ENCODE results near the gene C17orf67. TPM values are rescaled to one million over a fixed set of nuclear protein-coding genes. Genes with fewer than 3 reads are reported as not detected.
A peak's percentile ranks its signal among the peaks of the same experiment; 100 is the strongest.

Gene C17orf67
- total and polyA plus RNA-seq, 2 of the 13 experiments (the other 11 are each of a cell fraction or from before 2014, with no cell fraction given), result 0.41 to 0.86 TPM

DNA sequence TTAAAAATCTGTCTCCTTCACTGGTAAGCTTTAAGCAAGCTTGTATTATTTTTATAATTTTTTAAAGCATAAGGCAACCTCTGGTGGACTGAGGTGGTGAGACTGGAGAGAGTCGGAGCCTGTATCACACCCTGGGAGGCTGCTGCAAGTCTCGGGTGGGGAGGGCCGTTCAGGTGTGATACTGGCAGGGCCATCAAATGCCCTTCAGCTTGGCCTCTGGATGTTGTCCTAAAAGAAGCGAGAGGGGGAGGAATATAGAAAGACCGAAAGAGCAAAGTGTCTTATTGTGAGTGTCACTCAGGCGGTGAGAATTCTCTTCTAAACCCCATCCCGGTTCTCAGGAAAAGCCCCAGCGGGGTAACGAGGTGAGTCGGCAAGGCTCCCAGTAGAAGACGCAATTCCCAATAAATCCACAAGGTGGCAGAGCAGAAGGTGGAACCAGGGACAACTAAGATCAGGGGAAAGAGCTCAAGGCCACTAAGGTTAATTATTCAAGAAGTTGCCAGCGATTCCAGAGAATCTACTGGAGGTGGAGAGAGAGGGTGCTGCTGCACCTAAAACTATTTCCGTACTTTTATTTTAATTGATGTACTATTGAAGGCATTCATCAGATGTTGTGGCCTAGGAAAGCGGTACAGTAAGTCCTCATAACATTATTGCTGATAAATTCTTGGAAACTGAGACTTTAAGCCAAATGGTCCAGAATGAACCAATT lies 14.1 kb downstream of the C17orf67 start (continued):
- TF ChIP-seq, protein P1, sequence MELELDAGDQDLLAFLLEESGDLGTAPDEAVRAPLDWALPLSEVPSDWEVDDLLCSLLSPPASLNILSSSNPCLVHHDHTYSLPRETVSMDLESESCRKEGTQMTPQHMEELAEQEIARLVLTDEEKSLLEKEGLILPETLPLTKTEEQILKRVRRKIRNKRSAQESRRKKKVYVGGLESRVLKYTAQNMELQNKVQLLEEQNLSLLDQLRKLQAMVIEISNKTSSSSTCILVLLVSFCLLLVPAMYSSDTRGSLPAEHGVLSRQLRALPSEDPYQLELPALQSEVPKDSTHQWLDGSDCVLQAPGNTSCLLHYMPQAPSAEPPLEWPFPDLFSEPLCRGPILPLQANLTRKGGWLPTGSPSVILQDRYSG (CRISPR knock-in tag; IDR thresholded peaks at IDR 0.05), result no peak
- TF ChIP-seq NFE2 (CRISPR knock-in tag; IDR thresholded peaks at IDR 0.05), result no peak
- TF ChIP-seq ZNF691 (CRISPR knock-in tag; IDR thresholded peaks at IDR 0.05; ENCODE audit: borderline replicate concordance, low read depth), result 0 out of 2 replicates have a peak, but pooled peaks have one; percentile 38
- TF ChIP-seq ZC3H4 (CRISPR knock-in tag; IDR thresholded peaks at IDR 0.05; ENCODE audit: borderline replicate concordance), result no peak
- no peak for TF ChIP-seq GTF3A (CRISPR knock-in tag; conservative IDR thresholded peaks at IDR 0.05)
- TF ChIP-seq WIZ (CRISPR knock-in tag; IDR thresholded peaks at IDR 0.05), result no peak
- no peak for TF ChIP-seq CBX1 (IDR thresholded peaks at IDR 0.05; ENCODE audit: low read depth)
- TF ChIP-seq ZSCAN20 (CRISPR knock-in tag; IDR thresholded peaks at IDR 0.05; ENCODE audit: borderline replicate concordance), result no peak
- peak; percentile 61; the same call in 1 of the 2 replicates for TF ChIP-seq NCOA2 (CRISPR knock-in tag; IDR thresholded peaks at IDR 0.05)
- no peak for TF ChIP-seq ZNF350 (CRISPR knock-in tag; IDR thresholded peaks at IDR 0.05; ENCODE audit: borderline replicate concordance, low read depth)
- no peak for TF ChIP-seq ZNF18 (CRISPR knock-in tag; IDR thresholded peaks at IDR 0.05; ENCODE audit: insufficient replicate concordance)
- TF ChIP-seq NCOR1 (IDR thresholded peaks at IDR 0.05; ENCODE audit: borderline replicate concordance, low read length), result no peak
- no peak for TF ChIP-seq ZBTB1 (CRISPR knock-in tag; IDR thresholded peaks at IDR 0.05; ENCODE audit: borderline replicate concordance)
- no peak for TF ChIP-seq POLR2AphosphoS2 (IDR thresholded peaks at IDR 0.05; ENCODE audit: low read depth, low read length)
- TF ChIP-seq ZNF281 (CRISPR knock-in tag; IDR thresholded peaks at IDR 0.05; ENCODE audit: borderline replicate concordance), result peak; percentile 19; the same call in 1 of the 2 replicates
- TF ChIP-seq ETV6 (CRISPR knock-in tag; conservative IDR thresholded peaks at IDR 0.05), result no peak
- no peak for TF ChIP-seq CBX2 (IDR thresholded peaks at IDR 0.05; ENCODE audit: low read depth, low read length)
- TF ChIP-seq CBX2 (CRISPR knock-in tag; IDR thresholded peaks at IDR 0.05; ENCODE audit: low read depth), result no peak
- no peak for TF ChIP-seq MLX (CRISPR knock-in tag; IDR thresholded peaks at IDR 0.05)
- no peak for TF ChIP-seq ZNF20 (CRISPR knock-in tag; IDR thresholded peaks at IDR 0.05)
- no peak for TF ChIP-seq ZNF746 (CRISPR knock-in tag; IDR thresholded peaks at IDR 0.05)
- peak; percentile 57; the same call in 1 of the 2 replicates for TF ChIP-seq YEATS2 (CRISPR knock-in tag; IDR thresholded peaks at IDR 0.05; ENCODE audit: borderline replicate concordance)
- TF ChIP-seq ZNF615 (CRISPR knock-in tag; IDR thresholded peaks at IDR 0.05; ENCODE audit: borderline replicate concordance), result no peak
- TF ChIP-seq KLF6 (CRISPR knock-in tag; IDR thresholded peaks at IDR 0.05), result no peak
